NCI-H1048 (cell line): Measurements from ENCODE around the gene ABLIM2.

Experiments used
- DNase-seq: peaks from one replicate; lab custom pipeline; 2025; lab: John Stamatoyannopoulos, UW

The ABLIM2 gene

DNA sequence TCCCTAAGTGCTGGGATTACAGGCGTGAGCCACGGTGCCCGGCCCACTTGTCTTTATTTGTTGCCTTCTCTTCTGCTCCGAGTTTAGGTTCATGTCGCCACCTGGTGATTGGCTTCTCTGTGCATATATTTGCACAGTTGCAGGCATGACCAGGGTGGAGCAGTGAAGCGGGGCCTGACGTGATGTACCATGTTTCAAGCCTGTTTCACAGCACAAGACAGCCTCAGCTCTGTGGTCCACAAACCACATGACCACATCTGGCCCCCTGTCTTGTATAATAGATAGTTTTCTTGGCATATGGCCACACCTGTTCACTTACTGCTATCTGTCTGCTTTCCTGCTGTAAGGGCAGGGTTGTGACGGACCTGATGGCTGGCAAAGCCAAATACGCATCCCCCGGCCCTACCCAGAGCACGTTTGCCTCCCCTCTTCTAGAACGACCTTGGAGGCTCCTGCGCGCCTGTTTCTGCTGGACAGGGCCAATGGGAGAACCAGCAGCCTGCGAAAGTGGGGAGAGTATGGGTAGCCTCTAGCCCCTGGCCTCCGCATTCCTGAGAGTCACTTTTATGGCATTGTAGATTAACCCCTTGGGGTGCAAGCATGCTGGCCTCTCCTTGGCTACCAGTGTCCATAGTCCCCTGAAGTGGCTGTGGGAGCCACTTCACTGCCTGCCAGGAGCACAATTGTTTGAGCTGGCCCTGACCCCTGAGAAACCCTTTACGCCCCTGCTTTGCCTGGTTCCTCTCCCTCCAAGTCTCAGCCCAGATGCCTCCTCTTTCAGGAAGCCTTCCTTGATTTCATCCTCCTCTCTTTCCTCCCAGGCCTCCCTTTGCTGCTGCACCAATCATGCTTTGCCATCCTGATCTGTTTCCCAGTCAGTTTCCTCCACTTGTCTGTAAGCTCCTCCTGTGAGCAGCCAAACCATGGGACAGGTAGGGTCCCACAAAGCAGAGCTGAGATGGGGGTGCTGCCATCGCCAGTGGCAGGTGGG lies 34.4 kb upstream of the ABLIM2 start:
- no peak for DNase-seq

DNA sequence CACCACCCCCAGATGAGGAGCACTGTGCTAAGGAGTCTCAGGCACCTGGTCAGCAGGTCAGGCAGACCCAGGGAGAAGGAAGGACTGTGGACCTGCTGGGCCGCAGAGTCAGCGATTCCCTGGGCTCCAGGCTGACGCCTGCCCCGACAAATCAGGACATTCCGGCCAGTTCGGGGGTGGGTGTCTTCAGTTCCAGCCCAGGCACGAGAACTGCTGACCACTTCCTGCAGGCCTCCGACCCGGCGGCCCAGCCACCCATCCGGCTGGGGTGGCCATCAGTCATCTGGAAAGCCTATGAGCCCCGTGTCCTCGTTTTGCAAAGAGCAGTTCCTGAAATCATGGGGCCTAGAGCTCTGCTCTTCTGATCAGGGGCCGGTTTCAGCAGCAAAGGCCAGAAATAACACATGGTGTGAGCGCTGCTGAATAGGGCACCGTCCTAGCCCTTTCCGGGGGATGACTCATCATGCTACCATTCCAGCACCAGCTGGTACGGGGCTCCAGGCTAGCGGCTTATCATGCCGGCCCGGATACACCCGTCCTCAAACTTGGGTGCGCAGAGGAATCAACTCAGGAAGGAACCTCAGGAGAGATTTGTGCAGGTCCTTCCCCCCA lies 32.6 kb upstream of the ABLIM2 start:
- no peak for DNase-seq

DNA sequence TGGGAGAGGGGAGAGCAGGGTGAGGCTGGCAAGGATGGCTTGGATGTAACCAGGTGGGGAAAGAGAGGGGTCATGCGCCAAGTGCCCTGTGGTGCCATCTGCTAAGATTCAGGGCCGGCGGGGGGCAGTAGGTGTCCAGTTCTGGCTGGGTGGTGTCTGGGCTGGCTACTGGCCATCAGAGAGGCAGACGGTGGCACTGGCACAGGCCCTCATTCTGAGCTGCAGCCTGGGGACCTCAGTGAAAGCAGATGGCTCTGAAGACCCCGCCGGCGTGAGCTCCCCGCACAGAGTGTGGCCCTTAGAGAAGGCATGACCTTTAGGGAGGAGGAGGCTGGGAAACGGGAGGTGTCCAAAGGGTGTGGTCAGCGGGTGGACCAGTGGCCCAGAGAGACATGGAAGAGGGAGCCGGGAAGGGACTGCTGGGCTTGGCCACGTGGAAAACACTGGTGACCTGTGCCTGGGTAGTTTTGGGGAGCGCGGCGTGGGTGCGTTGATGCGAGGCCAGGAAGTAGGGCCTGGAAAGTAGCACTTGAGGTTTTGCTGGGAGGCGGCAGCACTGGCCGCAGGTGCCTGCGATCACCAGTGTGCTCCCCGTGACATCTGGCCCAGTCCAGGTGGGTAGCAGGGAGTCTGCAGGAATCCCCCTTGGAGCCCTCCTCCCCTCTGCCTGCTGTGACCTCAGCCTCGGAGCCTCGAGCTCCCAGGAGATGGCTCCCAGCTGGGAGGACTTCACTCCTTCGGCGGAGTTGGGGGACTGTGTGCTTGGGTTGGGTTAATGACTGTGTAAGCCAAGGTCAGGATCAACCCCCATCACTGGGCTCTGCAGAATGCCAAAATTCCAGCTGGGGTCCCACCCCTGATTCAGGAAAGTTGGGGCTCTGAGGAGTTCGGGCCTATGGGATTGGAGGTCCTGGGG lies 31.2 kb upstream of the ABLIM2 start:
- DNase-seq: no peak

DNA sequence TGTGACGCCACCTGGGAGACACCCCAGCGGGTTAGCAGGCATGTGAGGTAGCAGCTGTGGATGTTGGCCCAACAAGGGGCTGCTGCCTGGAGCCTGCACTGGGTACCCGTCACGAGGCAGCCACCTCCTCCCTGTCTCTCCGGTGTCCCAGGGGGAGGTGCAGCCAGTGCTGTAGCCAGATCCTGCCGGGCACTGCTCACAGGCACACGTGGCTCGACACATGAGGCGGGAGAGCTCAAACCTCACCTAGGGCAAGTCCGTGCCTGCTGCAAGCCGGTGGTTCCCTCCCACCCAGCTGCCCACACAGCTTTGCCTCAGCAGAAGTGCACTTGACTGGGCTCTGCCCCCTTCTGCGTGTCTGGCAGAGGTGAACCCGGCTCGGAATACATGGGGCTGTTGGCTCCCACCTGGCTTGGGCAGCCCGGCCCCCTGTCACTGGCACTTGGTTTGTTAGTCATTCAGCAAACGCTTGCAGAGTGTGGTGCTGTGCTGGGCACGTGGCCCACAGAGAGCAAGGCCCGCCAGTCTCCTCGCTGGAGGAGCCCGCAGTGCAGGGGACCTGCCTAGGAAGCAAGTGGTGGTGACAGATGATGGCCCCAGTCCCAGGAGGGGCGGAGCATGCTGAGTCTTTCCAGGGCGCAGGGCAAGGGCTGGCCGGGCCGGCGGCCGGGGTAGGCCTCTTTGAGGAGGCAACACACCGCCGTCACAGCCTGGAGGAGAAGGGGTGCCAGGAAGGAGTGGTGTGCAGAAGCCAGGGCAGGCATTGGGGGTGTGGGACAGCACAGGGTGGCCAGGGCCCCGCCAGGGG lies 30.3 kb upstream of the ABLIM2 start:
- DNase-seq: no peak

DNA sequence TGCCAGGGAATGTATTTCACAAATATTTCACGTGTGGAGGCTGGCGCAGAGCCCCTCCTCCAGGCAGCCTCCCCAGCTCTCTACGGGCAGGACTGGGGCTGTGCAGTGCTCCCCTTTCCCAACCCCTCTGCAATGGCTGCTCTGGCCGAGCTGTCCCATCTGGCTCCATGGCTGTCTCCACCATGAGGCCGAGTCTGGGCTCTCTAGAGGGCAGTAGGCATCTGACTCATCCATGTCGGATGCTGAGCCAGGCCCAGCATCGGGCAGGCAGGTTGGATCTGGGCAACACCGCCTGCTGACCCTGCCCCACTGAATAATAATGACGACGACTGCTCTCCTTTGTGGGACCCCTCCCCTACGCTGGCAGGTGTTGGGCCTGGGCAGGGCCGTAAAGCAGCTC lies 29.5 kb upstream of the ABLIM2 start:
- no peak for DNase-seq

DNA sequence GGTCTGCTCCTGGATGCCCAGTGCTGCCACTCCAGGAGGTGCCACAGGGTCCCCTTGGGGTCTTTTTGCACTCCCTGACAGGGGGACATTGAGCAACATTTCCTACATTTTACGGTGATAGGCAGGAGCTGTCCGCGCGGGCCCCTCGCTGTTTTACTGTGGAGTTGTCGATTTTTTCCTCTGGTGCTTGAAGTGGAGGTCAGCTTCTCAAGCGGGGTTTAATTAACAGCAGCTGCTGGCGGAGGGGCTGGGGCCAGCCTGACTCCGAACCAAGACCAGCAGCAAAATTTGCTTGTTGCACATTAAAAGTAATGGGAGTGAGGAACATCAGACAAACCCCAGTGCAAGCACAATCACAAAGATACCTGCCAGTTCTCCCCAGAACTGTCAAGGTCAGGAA lies 27.3 kb upstream of the ABLIM2 start:
- DNase-seq: no peak

DNA sequence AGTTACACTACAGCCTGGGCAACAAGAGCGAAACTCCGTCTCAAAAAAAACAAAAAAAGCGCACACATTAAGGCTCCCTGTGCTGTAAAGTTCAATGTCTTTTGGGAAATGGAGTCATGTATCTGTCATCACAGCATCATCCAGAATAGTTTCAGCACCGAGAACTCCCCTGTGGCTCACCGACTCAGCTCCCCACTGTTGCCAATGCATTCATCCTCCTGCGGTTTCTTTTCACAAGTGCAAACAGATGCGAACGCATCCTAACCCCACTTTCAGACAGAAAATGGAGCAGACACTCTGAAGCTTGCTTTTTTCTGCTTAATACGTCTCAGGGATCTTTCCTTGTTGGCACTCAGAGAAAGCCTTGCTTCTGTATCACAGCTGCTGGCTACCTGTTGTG lies 26.7 kb upstream of the ABLIM2 start:
- no peak for DNase-seq

DNA sequence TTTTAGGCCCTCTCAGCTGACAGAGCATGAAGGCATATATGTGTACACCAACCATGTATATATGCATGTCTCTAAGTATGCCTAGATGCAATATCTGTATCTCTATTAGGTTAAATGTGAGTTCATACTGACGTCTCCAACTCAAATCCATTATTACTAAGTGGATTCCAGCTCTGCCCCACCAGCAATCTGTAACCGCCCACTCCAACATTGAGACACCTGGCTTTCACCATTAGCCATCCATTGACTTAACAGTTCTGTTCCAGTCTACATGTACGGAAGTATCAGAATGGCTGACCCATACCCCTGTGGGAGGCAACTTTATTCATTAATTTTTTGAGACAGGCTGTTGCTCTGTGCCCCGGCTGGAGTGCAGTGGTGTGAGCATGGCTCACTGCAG lies 25.4 kb upstream of the ABLIM2 start:
- DNase-seq: no peak

DNA sequence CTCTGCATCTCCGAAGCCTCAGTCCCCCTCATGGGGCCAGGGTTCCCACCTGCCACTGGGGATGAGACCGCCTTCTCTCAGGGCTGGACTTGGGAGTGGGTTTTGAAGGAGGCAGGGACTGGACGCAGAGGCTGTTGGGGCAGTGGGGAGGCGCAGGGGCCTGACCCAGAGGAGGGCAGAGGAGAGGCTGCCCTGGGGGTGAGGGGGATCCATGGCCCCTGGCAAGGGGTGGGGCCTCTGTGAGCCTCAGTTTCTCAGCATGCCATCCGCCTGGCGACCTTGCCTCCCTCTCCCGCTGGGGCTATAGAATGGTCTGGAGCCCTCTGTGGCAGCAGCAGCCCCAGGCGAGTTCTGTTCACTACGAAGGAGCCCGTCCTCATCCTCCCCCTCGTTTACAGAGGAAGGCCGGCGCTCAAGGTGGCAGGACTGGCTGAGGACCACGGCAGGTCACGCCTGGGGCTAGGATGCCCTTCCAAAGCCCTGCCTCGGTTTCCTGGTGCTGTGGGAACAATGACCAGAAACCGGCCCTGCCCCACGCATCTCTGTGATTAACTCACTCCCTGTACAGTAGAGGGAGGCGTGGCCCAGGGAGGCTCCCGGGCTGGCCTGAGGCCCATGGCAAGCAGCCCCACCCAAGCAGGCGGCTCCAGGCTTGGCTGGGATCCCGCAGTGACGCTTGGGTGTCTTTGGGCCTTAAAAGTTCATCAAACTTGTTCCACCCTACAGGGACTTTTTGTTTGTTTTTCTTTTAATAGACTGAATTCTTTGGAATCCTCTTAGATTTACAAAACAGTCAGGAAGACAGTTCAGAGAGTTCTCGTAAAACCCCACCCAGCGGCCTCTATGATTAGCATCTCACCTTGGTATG lies 24.5 kb upstream of the ABLIM2 start:
- no peak for DNase-seq

DNA sequence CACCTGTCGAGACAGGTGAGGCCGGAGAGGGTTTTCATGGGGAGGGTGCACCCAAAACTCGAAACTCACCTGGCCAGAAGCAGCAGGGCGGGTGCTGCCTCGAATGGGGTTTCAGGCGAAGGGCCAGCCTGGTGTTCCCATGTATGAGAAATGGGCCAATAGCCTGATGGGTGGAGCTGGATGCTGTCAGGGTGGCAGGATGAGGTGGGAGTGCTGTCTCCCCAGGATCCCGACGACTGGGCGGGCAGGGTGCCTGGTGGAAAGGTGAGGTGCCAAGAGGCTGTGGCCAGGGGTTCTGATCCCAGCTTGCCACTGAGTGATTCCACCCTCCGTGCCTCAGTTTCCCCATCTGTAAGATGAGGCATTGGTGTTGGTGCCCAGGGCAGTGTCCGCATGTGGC lies 23.7 kb upstream of the ABLIM2 start:
- DNase-seq: no peak

DNA sequence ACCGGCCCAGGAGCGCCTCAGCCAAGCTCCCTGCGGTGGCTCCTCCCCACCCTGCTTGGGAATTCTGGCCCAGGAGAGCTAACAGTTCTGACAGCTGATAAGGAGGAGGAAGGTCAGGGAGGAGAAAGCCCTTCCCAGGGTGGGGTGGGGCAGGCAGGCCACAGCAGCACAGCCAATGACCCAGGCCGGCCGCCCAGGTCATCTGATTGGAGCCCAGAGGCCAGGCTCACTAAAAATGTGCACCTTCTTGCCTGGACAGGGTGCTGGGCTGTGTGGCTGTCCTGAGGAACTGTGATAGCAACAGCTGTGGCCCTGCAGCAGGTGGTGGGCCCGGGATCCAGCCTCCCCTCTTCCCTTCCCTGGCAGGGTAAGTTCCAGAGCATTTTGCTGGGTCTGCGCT lies 23.2 kb upstream of the ABLIM2 start:
- no peak for DNase-seq

DNA sequence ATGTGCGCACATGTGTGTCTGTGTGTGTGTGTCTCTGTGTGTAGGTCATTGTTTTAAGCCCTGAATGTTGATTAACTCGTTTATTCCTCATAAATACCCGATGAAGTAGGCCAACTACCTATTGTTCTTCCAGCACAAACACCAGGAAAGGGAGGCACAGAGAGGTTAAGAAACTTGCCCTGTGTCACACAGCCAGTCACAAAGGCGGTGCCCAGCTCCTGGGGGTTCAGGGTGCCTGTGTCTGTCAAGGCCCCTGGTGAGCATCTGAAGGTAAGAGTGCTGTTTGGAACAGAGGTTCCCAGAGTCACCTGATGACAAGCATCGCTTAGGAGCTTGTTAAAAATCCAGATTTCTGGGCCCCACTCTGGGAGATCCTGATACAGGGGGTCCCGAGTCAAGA lies 22.5 kb upstream of the ABLIM2 start:
- no peak for DNase-seq

DNA sequence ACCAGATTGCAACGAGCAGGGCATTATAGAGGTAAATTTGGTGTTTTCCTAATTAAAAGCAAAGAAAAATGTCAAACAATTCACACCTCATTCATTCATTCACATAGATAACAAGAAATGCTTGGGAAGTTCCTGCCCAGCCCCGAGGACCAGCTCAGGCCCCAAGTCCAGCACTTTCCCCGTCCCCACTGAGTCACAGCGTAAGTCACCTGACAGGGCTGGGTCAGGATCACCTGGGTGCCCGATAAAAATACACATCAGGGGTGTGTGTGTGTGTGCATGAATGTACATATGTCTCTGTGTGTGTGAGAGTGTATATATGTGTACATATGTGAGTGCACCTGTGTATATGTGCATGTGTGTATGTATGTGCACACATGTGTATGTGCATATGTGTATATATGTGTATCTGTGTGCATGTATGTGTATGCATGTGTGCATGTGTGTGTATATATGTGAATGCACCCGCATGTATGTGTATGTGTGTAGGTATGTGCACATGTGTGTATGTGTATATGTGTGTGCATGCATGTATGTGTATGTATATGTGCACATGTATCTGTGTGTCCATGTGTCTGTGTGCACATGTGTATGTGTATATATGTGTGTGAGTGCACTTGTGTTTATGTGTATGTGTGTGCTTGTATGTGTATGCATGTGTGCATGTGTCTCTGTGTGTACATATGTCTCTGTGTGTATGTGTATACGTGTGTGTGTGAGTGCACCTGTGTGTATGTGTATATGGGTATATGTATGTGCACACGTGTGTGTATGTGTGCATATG lies 21.9 kb upstream of the ABLIM2 start:
- no peak for DNase-seq

DNA sequence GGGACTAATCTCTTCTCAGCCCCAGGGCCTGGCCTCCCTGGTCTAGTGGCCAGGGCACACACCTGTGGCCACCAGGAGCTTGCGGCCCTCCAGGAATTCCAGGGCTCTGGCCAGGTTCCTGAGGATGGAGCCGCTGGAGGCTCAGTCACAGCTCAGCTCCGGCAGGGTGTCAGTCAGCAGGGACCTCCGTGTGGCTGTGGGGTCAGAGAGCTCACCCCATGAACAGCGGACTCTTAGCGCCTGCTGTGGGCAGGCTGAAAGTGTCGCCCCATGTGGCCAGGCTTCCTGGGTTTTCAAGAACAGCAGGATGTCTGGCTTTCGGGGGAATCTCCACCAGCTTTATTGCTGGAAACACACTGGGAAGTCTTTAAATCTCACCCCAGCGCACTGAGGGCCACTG lies 21.2 kb upstream of the ABLIM2 start:
- no peak for DNase-seq

DNA sequence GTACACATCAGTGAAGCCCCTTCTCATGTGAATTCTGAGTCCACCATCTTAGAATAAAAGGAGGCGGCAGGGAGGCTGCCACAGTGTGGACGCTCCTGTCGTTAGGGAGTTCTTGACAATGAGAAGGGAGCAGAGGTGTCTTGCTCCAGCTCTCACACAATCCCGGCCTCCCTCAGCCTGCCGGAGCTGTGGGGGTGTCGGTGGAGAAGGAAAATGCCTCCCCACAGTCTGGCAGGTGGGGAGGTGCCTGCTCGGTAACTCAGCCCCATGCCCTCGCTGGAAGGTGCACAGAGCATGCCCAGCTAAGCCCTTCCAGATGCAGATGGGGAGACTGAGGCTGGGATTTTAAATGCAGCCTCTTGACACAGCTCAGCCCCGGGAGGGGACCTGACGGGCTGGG lies 20.5 kb upstream of the ABLIM2 start:
- DNase-seq: no peak

DNA sequence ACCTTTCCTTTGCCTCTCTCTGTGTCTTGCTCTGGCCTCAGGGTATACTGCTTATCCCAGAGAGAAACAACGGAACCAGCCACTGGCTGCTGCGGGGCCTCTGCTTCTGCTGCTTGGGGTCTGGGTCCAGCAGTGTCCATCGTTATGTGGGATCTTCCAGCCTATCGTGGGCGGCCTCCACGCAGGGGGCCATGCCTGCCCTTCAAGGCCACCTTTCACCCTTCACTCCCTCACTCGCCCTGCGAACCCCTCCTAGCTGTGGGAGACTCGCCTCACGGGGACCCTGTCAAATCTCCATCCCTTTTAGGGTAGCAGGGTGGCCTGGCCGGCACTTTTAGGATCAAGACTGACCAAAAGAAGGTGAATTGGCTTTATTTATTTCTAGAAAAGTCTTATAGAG lies 19.3 kb upstream of the ABLIM2 start:
- DNase-seq: no peak

DNA sequence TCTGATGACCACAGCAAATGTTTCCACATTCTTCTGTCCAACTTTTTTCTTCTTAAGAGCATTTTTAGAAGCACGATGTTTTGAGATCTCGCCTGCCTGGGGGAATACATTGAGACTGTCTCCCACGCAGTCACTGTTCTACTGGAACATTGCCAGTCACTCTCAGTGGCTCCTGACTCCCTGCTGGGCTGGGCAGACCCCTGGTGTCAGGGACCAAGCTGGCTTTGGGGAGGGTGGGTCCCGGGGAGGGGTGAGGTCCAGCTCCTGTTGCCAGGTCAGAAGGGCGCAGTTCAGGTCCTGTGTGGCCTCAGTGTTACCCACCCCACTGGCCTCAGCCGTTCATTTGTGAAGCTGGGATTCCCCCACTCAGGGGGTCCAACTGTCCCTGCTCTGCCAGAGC lies 18.9 kb upstream of the ABLIM2 start:
- no peak for DNase-seq

DNA sequence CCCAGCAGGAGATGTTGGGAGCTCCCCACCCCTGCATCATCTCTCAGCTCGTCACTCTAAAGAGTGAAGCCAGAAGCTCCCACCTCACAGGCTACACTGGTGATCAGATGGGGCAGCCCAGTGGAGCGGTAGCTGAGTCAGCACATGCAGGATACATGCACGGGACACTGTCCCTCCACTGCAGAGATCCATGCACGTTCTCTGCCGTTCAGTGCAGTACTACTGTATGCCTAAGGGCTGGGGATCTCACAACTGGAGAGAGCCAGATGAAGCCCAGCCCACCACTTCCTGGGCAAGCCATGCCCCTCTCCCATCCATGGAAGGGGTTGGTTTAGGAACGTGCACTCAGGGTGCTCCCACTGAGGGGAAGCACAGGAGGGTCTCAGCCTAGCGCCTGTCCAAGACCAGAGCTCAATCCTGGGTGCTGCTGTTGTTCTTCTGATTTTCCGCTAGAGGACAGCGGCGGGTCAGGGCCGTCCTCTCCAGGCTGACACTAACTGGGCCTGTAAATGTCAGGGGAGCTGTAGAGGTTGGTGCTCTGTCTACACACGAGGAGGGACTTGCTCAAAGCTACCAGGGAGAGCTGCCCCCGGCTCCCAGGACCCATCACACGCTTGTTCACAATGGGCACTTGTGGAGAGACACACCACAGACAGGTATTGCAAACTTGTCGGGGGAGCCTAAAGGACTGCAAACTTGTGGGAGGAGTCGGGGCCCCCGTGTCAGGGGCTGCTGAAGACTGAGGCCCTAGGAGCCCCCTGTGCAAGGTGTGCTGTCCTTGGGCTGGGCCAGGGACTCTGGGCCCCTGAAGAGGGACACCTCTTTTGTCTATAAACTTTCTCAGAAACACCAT lies 18.2 kb upstream of the ABLIM2 start:
- DNase-seq: no peak

DNA sequence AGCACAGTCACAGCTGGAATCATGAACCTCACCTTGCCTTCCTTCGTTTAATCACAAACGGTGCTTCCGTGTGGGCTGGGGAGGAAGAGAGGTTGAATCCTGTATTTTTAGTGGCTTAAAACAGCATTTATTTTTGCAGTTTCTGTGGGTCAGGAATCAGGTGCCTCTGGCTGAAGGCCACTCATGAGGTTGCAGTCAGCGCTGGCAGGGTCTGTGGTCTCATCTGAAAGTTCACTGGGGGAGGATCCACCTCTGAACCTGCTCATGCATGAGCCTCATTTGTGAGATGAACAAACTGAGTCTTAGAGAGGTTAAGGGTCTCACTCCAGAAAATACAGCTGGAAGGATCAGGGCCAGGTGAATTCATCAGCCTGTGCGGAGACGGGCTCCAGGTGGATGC lies 17.1 kb upstream of the ABLIM2 start:
- no peak for DNase-seq
